PC-3 (cell line): ENCODE results near the gene NR2F2.

ENCODE experiments used
- EZH2 ChIP-seq: fragments of 300-600 bp; sonication (generic); IDR thresholded peaks from one replicate; pipeline ENCODE4 v1.6.1; 2017; ENCODE audit warnings: antibody characterized with exemption, mild to moderate bottlenecking, low read length; ENCODE audit not compliant: unreplicated experiment
- TF ChIP-seq, protein P1 (sequence below): fragments of 300-600 bp; sonication (generic); conservative IDR thresholded peaks from 2 replicates; pipeline ENCODE4 v1.5.1; 2017; ENCODE audit warnings: antibody characterized with exemption, low read depth, mild to moderate bottlenecking, low read length

GRCh38 chr15:96311956-96312294 is 18.6 kb upstream of the NR2F2 start:
- TF ChIP-seq, protein P1, sequence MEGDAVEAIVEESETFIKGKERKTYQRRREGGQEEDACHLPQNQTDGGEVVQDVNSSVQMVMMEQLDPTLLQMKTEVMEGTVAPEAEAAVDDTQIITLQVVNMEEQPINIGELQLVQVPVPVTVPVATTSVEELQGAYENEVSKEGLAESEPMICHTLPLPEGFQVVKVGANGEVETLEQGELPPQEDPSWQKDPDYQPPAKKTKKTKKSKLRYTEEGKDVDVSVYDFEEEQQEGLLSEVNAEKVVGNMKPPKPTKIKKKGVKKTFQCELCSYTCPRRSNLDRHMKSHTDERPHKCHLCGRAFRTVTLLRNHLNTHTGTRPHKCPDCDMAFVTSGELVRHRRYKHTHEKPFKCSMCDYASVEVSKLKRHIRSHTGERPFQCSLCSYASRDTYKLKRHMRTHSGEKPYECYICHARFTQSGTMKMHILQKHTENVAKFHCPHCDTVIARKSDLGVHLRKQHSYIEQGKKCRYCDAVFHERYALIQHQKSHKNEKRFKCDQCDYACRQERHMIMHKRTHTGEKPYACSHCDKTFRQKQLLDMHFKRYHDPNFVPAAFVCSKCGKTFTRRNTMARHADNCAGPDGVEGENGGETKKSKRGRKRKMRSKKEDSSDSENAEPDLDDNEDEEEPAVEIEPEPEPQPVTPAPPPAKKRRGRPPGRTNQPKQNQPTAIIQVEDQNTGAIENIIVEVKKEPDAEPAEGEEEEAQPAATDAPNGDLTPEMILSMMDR: no peak
- TF ChIP-seq EZH2: no peak
